Measurements from ENCODE around the gene DYSF.

DYSF gene

DNA sequence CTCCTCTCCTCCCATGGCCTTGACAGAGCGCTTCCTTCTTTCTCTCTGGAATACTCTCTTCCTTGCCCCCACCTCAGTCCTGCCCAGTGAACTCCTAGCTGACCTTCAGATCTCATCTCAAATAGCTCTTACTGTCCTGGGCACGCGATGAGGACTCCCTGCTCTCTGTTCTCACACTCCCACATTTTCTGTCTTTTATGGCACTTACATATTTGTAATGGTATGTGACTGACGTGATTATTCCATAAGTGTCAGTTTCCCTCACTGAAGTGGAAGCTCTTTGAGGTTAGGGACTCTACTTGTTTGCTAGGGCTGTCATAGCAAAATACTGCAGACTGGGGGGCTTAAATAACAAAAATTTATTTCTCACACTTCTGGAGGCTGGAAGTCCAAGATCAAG is 1.7 kb upstream of the DYSF start:
- H3K4me3 ChIP-seq (ENCODE audit: control insufficient read depth, low read depth, low read length) = no peak overlapping the region
- DNase-seq (ENCODE audit: low read depth) = no peak
- TF ChIP-seq, protein P1, sequence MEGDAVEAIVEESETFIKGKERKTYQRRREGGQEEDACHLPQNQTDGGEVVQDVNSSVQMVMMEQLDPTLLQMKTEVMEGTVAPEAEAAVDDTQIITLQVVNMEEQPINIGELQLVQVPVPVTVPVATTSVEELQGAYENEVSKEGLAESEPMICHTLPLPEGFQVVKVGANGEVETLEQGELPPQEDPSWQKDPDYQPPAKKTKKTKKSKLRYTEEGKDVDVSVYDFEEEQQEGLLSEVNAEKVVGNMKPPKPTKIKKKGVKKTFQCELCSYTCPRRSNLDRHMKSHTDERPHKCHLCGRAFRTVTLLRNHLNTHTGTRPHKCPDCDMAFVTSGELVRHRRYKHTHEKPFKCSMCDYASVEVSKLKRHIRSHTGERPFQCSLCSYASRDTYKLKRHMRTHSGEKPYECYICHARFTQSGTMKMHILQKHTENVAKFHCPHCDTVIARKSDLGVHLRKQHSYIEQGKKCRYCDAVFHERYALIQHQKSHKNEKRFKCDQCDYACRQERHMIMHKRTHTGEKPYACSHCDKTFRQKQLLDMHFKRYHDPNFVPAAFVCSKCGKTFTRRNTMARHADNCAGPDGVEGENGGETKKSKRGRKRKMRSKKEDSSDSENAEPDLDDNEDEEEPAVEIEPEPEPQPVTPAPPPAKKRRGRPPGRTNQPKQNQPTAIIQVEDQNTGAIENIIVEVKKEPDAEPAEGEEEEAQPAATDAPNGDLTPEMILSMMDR (IDR thresholded peaks at IDR 0.05; ENCODE audit: control insufficient read depth, insufficient read depth, low read depth, low read length, missing control alignments) = no peak

DNA sequence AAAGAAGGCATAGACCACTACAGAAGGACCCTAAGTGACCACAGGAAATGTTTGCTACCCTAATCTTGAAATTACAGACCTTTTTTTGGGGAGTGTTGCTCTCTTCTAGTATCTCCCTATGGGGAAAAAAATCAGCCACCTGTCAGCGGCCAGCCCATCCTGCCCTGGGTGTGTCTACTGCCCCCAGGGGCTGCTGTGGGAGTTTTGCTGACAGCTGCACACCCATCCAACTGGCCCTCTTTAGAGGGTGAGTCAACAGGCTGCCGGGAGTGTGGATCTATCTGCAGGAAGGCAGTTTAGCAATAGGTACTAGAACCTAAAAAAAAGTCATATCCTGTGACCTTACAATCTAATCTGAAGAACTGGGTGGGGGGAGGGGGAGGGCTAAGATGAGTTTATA is 796 bp upstream of the DYSF start:
- no peak overlapping the region for H3K4me3 ChIP-seq (ENCODE audit: control insufficient read depth, low read depth, low read length)
- TF ChIP-seq, protein P1 (IDR thresholded peaks at IDR 0.05; ENCODE audit: control insufficient read depth, insufficient read depth, low read depth, low read length, missing control alignments) = no peak
- DNase-seq (ENCODE audit: low read depth) = no peak

DNA sequence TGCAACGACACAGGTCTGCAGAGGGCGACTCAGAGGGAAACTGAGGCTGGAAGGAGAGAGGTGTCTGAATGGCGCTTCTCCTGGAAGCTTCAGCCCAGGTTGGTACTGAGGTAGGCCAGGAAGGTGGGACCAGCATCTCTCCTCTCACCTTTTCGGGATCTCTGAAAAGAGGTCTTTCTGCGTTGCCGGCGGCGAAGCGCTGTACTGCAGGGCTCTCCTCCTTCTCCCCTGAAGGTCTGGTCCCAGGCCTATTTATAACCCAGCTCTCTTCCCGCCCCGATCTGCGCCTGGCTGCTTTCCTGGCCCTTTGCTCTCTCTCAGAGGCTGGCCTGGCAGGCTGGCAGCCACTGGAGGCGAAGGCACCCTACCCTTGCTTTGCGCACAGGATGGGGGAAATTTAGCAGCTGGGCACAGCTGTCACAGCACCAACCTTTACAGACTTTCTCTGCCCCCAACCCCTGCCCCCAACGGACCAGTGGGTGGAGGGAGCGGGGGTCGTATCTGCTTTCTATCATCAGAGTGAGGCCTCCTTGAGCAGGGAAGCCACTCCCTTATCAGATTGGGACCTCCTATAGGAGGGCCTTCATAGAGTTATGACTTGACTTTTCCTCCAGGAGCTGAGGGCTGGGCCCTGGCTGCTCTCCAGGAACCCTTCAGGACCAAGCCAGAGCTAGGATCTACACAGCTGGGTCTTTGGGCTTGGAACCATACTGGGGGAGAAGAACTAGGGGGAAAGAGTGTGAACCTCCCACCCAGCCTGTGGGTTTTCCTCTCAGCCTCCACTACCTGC is 1.1 kb downstream of the DYSF start:
- no peak for DNase-seq (ENCODE audit: low read depth)
- H3K4me3 ChIP-seq (ENCODE audit: control insufficient read depth, low read depth, low read length) = no peak overlapping the region
- TF ChIP-seq, protein P1 (IDR thresholded peaks at IDR 0.05; ENCODE audit: control insufficient read depth, insufficient read depth, low read depth, low read length, missing control alignments) = no peak

DNA sequence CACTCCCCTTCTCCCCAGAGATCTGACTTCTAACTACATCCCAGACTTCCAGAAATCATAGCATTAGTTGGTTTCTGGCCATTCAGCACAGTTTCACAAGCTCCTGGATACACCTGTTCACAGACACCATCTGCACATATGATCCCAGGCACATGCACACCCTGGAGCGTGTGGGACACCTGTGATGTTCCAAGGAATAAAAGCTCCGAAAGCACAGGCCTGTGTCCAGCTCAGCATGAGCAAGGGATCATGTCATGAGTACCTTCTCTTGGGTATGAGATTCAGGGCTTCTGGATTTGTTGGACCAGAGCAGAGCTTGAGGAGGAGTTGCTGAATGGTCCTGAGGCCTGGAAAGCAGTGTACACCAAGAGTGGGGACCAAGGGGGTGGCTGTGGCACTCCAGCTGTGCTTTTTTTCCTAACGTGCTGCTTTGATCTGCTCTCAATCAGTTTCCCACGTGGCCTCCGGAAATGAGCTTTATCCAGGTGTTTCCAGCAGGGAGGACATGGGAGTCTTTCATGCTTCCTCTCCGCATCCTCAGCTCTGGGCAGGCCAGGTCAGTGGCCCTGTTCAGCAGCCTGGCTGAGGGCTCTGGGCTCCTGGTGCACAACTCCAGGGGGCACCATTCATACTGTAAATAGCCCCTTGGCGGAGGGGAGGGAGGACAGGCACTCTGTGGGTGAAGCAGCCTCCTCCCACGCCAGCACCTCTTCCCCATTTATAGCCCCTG is 1.8 kb downstream of the DYSF start:
- TF ChIP-seq, protein P1 (IDR thresholded peaks at IDR 0.05; ENCODE audit: control insufficient read depth, insufficient read depth, low read depth, low read length, missing control alignments) = no peak
- no peak overlapping the region for H3K4me3 ChIP-seq (ENCODE audit: control insufficient read depth, low read depth, low read length)
- no peak for DNase-seq (ENCODE audit: low read depth)

DNA sequence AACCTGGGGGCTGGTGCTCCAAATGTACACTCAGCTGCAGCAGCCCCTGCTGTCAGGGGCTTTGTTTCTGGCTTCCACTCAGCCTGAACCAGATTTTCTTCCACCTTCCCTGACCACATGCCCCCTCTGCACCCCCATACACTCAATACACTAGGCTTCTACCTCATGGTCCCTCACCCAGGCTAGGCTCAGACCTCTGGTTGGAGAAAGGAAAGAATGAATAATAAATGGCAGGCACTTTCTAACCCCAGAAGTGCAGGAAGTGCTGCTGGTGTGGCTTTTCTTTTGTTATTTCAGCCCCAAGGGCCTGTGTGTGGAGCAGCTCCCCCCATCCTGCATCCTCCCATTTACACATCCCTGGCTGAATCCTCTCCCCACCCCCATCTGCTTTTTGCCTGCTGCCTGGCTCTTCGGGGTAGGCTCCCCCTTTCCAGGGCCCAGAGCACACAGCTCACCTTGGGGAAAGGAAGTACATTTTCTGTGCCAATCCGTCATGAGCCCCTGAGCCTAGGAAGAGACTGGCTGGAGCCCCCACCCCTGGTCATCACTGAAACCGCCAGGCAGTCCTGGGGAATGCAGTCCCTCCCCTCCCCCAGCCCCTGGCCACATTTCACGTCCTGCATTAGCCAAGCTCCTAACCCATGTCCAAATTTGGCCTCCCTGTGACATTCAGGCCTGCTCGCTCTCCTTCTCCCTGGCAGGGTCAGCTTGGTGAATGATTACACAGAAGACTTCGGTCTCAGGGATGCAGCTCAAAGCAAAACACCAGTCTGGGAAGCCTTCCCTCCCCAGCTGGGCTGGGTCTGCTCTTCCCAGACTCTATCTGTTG is 2.6 kb downstream of the DYSF start:
- no peak for DNase-seq (ENCODE audit: low read depth)
- TF ChIP-seq, protein P1 (IDR thresholded peaks at IDR 0.05; ENCODE audit: control insufficient read depth, insufficient read depth, low read depth, low read length, missing control alignments) = no peak
- H3K4me3 ChIP-seq (ENCODE audit: control insufficient read depth, low read depth, low read length) = no peak overlapping the region

DNA sequence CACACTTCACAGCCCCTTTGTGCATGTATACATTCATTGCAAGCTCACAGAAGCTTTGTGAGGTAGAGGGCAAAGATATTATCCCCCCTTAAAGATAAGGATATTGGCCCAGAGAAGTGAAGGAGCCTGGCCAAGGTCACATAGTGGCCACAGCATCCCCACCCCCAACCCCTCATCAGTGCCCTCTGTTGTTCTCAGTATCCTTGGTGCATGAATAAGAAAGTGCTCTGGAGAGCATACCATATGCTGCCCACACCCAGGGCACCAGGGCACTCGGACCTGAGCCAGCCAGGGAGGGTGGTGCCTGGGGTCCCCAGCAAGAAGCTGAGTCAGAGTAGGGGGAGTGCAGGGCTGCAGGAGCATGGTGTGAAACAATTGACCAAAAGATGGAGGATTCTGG is 3.3 kb downstream of the DYSF start:
- H3K4me3 ChIP-seq (ENCODE audit: control insufficient read depth, low read depth, low read length) = no peak overlapping the region
- no peak for DNase-seq (ENCODE audit: low read depth)
- TF ChIP-seq, protein P1 (IDR thresholded peaks at IDR 0.05; ENCODE audit: control insufficient read depth, insufficient read depth, low read depth, low read length, missing control alignments) = no peak

All from AG09309 (cell line).